HCT116 (cell line): ENCODE measurements around the gene STMP1. TPM values are rescaled to one million over a fixed set of nuclear protein-coding genes. Genes with fewer than 3 reads are reported as not detected.
"Not testable (repeated sequence)": the region's sequence is repeated elsewhere in the genome, so short reads cannot be mapped to it uniquely, and the experiment has no call there.

ENCODE experiments used
- ATAC-seq: fragments of 200-7000 bp; cut with Tn5 transposase; 2 replicates; pipeline ENCODE4 v1.9.1; 2020; ENCODE audit warnings: mild to moderate bottlenecking, moderate library complexity
- BruUV-seq: library from RNA; stranded (reverse); fragments of 400-500 nt; replicated peaks from 2 replicates; lab custom pipeline; 2021; lab: Mats Ljungman, UMichigan
- CTCF ChIA-PET: fragments of 300-600 bp; sonication (Branson Sonifier 250); formaldehyde crosslinking; loops from one replicate; lab custom pipeline; 2021; ENCODE audit warnings: antibody characterized with exemption; lab: Charles Lee
- POLR2A ChIA-PET: fragments of 300-600, 350-600 bp; sonication (Branson Sonifier 250); formaldehyde crosslinking; loops from one replicate; lab custom pipeline; 2021; ENCODE audit warnings: antibody characterized with exemption; lab: Charles Lee
- RAD21 ChIA-PET, 2 experiments: fragments of 300-600 bp; sonication (Branson Sonifier 250); formaldehyde crosslinking; loops; one replicate each; lab custom pipeline; 2023; ENCODE audit warnings: low total read pairs in 2 of 2; ENCODE audit not compliant: uncharacterized antibody in 2 of 2, unreplicated experiment in 2 of 2, low non-redundant PET in 1 of 2; lab: Charles Lee
- DNase-seq: peaks from one replicate; pipeline ENCODE4 v3.0.0-alpha.2; 2010; ENCODE audit warnings: low read depth, low spot score
- H2AFZ ChIP-seq: fragments of 200-600 bp; shearing (Covaris generic), sonication (generic); 2 replicates; pipeline ENCODE4 v1.6.1; 2017; ENCODE audit warnings: low read depth, mixed run types, mixed read lengths, antibody characterized with exemption, low read length; ENCODE audit not compliant: poor library complexity, severe bottlenecking
- H3K27ac ChIP-seq: 2 replicates; pipeline ENCODE4 v1.5.1; 2012; ENCODE audit warnings: low read depth, low read length
- H3K27me3 ChIP-seq: fragments of 200-600 bp; sonication (generic); 2 replicates; pipeline ENCODE4 v1.6.1; 2016; ENCODE audit warnings: mixed run types, low read length, mixed read lengths; ENCODE audit not compliant: insufficient read depth
- H3K36me3 ChIP-seq, 2 experiments: fragments of 200-500 bp in 1 of 2; fragments of 200-600 bp in 1 of 2; sonication (Bioruptor generic) in 1 of 2; sonication (generic) in 1 of 2; 2 replicates each; pipeline versions ENCODE4 v1.5.1 to v1.6.1; 2014 to 2016; ENCODE audit warnings: low read length in 2 of 2, inconsistent platforms in 1 of 2, mixed read lengths in 1 of 2, mixed run types in 1 of 2; ENCODE audit not compliant: insufficient read depth in 2 of 2, control insufficient read depth in 1 of 2
- H3K4me1 ChIP-seq, 2 experiments: fragments of 200-600 bp in 1 of 2; sonication (generic) in 1 of 2; 2 replicates each; pipeline versions ENCODE4 v1.5.1 to v1.6.1; 2012 to 2017; ENCODE audit warnings: low read length in 2 of 2, inconsistent platforms in 1 of 2, mild to moderate bottlenecking in 1 of 2, mixed read lengths in 1 of 2, mixed run types in 1 of 2, moderate library complexity in 1 of 2; ENCODE audit not compliant: insufficient read depth in 2 of 2, control insufficient read depth in 1 of 2
- H3K4me2 ChIP-seq: fragments of 200-600 bp; sonication (generic); 2 replicates; pipeline ENCODE4 v1.6.1; 2017; ENCODE audit warnings: mixed run types, low read length, mixed read lengths
- H3K4me3 ChIP-seq, 2 experiments: fragments of 200-600 bp in 1 of 2; sonication (generic) in 1 of 2; replicated peaks in 1 of 2; 2 replicates each; pipeline ENCODE4 v1.5.1; 2011 to 2016; ENCODE audit warnings: low read length in 2 of 2, control low read depth in 1 of 2, low read depth in 1 of 2, mild to moderate bottlenecking in 1 of 2, mixed read lengths in 1 of 2, mixed run types in 1 of 2
- H3K79me2 ChIP-seq: fragments of 200-600 bp; sonication (generic); 2 replicates; pipeline ENCODE4 v1.6.1; 2017; ENCODE audit warnings: mild to moderate bottlenecking, mixed run types, low read length, moderate library complexity, mixed read lengths; ENCODE audit not compliant: insufficient read depth
- H3K9ac ChIP-seq: fragments of 200-600 bp; sonication (generic); 2 replicates; pipeline ENCODE4 v1.6.1; 2016; ENCODE audit warnings: low read length, mixed read lengths
- H3K9me2 ChIP-seq: fragments of 200-600 bp; sonication (generic), shearing (Covaris generic); 2 replicates; pipeline ENCODE4 v1.6.1; 2017; ENCODE audit warnings: mixed run types, mild to moderate bottlenecking, moderate library complexity; ENCODE audit not compliant: insufficient read depth
- H3K9me3 ChIP-seq, 2 experiments: fragments of 200-500 bp in 1 of 2; fragments of 200-600 bp in 1 of 2; sonication (Bioruptor generic) in 1 of 2; sonication (generic) in 1 of 2; 2 replicates each; pipeline ENCODE4 v1.6.1; 2014 to 2017; ENCODE audit warnings: low read length in 2 of 2, mixed read lengths in 2 of 2, inconsistent platforms in 1 of 2, low read depth in 1 of 2, mild to moderate bottlenecking in 1 of 2, mixed run types in 1 of 2, moderate library complexity in 1 of 2; ENCODE audit not compliant: control insufficient read depth in 1 of 2, insufficient read depth in 1 of 2
- H4K20me1 ChIP-seq: fragments of 200-600 bp; sonication (generic), shearing (Covaris generic); 2 replicates; pipeline ENCODE4 v1.6.1; 2017; ENCODE audit warnings: mixed run types, mild to moderate bottlenecking, moderate library complexity; ENCODE audit not compliant: insufficient read depth
- CBX3 ChIP-seq: IDR thresholded peaks from 2 replicates; pipeline ENCODE4 v1.6.1; 2012; ENCODE audit warnings: low read depth
- CEBPB ChIP-seq: IDR thresholded peaks from 2 replicates; pipeline ENCODE4 v1.6.1; 2012; ENCODE audit warnings: low read depth
- CTCF ChIP-seq, 3 experiments: fragments of 200-600 bp in 1 of 3; sonication (generic) in 1 of 3; IDR thresholded peaks in 2 of 3; conservative IDR thresholded peaks in 1 of 3; 2 replicates each; pipeline ENCODE4 v1.5.1; 2012 to 2017; ENCODE audit warnings: low read depth in 2 of 3, low read length in 2 of 3, antibody characterized with exemption in 1 of 3, borderline replicate concordance in 1 of 3, control low read depth in 1 of 3, mild to moderate bottlenecking in 1 of 3, mixed read lengths in 1 of 3, mixed run types in 1 of 3, moderate library complexity in 1 of 3; ENCODE audit not compliant: insufficient read depth in 1 of 3
- EGR1 ChIP-seq: IDR thresholded peaks from 2 replicates; pipeline ENCODE4 v1.6.1; 2012; ENCODE audit warnings: low read depth
- ELF1 ChIP-seq: IDR thresholded peaks from 2 replicates; pipeline ENCODE4 v1.6.1; 2012; ENCODE audit warnings: low read depth, borderline replicate concordance
- FOSL1 ChIP-seq: IDR thresholded peaks from 2 replicates; pipeline ENCODE4 v1.6.1; 2012; ENCODE audit warnings: low read depth
- POLR2AphosphoS5 ChIP-seq: IDR thresholded peaks from 2 replicates; pipeline ENCODE4 v1.6.1; 2011; ENCODE audit warnings: mild to moderate bottlenecking, low read depth, low read length, moderate library complexity
- REST ChIP-seq: IDR thresholded peaks from 2 replicates; pipeline ENCODE4 v1.6.1; 2012; ENCODE audit warnings: low read depth
- SIN3A ChIP-seq: IDR thresholded peaks from 2 replicates; pipeline ENCODE4 v1.6.1; 2012; ENCODE audit warnings: low read depth
- SP1 ChIP-seq: IDR thresholded peaks from 2 replicates; pipeline ENCODE4 v1.6.1; 2012; ENCODE audit warnings: low read depth
- TCF7L2 ChIP-seq: IDR thresholded peaks from 2 replicates; pipeline ENCODE4 v1.7.0; 2011; ENCODE audit warnings: borderline replicate concordance, inconsistent platforms; ENCODE audit not compliant: insufficient read depth, insufficient read length; ENCODE audit errors: extremely low read depth
- intact Hi-C: fragments of 100-400 bp; cut with micrococcal nuclease; formaldehyde crosslinking; loops from 2 replicates; pipeline ENCODE4 v1.10.0; 2022
- total RNA-seq: library from RNA; stranded (reverse); gene quantifications from one replicate; pipeline ENCODE4 v1.2.1, GENCODE V29; 2021; ENCODE audit not compliant: unreplicated experiment

The STMP1 gene
- total RNA-seq, 1 experiment from 2014 or later = 32.8 TPM

GRCh38 chr7:135666846-135667245, 4.5 kb downstream of the STMP1 start:
- no peak overlapping the region for H3K9ac ChIP-seq
- H4K20me1 ChIP-seq = no peaks in the 10 kb centered on the region
- peaks cover 3 to 14% of the 10 kb centered on the region in 2 experiments; a peak in 1 of 4 replicates for H3K4me1 ChIP-seq
- CTCF ChIA-PET = no interaction called here
- no peak for ATAC-seq
- H3K79me2 ChIP-seq = peaks cover 92% of the 10 kb centered on the region
- no peak overlapping the region for H3K27ac ChIP-seq
- H3K36me3 ChIP-seq = no peaks in the 10 kb centered on the region
- no peak overlapping the region for H2AFZ ChIP-seq
- H3K9me3 ChIP-seq = no peaks in the 10 kb centered on the region
- TF ChIP-seq REST (no peak), POLR2AphosphoS5 (no peak), SP1 (no peak), CTCF (IDR thresholded peaks at IDR 0.05 in 2 of 3, conservative IDR thresholded peaks at IDR 0.05 in 1 of 3; ENCODE audit: borderline replicate concordance in 1 of 3, insufficient read depth in 1 of 3, low read depth in 2 of 3, low read length in 2 of 3) (no peak), CBX3 (no peak), EGR1 (no peak), SIN3A (no peak), FOSL1 (no peak), ELF1 (no peak), TCF7L2 (no peak), CEBPB (no peak)
- TF ChIP-seq, all 23 proteins: peak for 0
- RAD21 ChIA-PET = no interaction called here
- POLR2A ChIA-PET = no interaction called here
- BruUV-seq = no TSS peak
- Histone ChIP-seq H3K4me3 (no peak overlapping the region), H3K27me3 (no peaks in the 10 kb centered on the region), H3K9me2 (no peaks in the 10 kb centered on the region), H3K4me2 (no peak overlapping the region)
- intact Hi-C loops = loop anchor here (5.0 kb wide), 1 partner anchor 1955 kb away; no protein-coding TSS in a partner anchor
- DNase-seq = no peak

DNA sequence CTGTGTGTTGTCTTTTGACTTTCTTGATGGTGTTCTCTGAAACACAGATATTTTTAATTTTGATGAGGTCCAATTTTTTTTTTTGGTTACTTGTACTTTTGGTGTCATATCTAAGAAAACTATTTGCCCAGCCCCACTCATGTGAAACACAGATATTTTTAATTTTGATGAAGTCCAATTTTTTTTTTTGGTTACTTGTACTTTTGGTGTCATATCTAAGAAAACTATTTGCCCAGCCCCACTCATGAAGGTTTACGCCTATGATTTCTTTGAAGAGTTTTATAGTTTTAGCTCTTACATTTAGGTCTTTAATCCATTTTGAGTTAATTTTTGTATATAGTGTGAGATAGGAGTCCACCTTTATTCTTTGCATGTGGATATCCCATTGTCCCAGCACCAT, 5.3 kb downstream of the STMP1 start:
- RAD21 ChIA-PET, H3K27ac ChIP-seq, CTCF ChIA-PET, H2AFZ ChIP-seq, H3K4me2 ChIP-seq, H3K27me3 ChIP-seq, DNase-seq, H3K9me3 ChIP-seq, H3K9ac ChIP-seq, H3K36me3 ChIP-seq, BruUV-seq, H4K20me1 ChIP-seq, POLR2A ChIA-PET, ATAC-seq, H3K9me2 ChIP-seq, H3K4me3 ChIP-seq: not testable (repeated sequence)
- Histone ChIP-seq H3K4me1 (peaks cover 3 to 12% of the 10 kb centered on the region in 2 experiments; a peak in 1 of 4 replicates), H3K79me2 (peaks cover 96% of the 10 kb centered on the region)
- intact Hi-C loops = loop anchor here (5.0 kb wide), 1 partner anchor 1955 kb away; no protein-coding TSS in a partner anchor
